Measurements from ENCODE around the gene C6orf120. TPM values are rescaled to one million over a fixed set of nuclear protein-coding genes. Genes with fewer than 3 reads are reported as not detected.

Gene C6orf120
- total and polyA plus RNA-seq, 2 donors (not counting 1 experiment from before 2014, with no cell fraction given): 41.0 to 46.2 TPM

- H3K79me2 ChIP-seq (ENCODE audit: control insufficient read depth, insufficient read depth, low read length): peaks cover 31% of the 10 kb centered on the region
- no peaks in the 10 kb centered on the region for H4K20me1 ChIP-seq (ENCODE audit: control insufficient read depth, extremely low read depth, insufficient read depth, low read length)
- H3K9me3 ChIP-seq (ENCODE audit: control insufficient read depth, insufficient read depth, low read depth, low read length): no peaks in the 10 kb centered on the region
- no peaks in the 10 kb centered on the region for H3K4me1 ChIP-seq (ENCODE audit: control insufficient read depth, extremely low read depth, insufficient read depth, low read length)
- no peaks in the 10 kb centered on the region for H3K27me3 ChIP-seq (ENCODE audit: control insufficient read depth, insufficient read depth, low read length)
- H3K4me2 ChIP-seq (ENCODE audit: extremely low read depth, insufficient read depth, low read length): no peak overlapping the region
- H3K4me3 ChIP-seq (replicated peaks in 1 of 4; ENCODE audit: control extremely low read depth in 1 of 4, insufficient read depth in 1 of 4, low read depth in 3 of 4, low read length in 4 of 4): no peak overlapping the region
- no peaks in the 10 kb centered on the region for H3K36me3 ChIP-seq (ENCODE audit: control insufficient read depth, insufficient read depth, low read length)
- no peak overlapping the region for H2AFZ ChIP-seq (ENCODE audit: low read length)
- peak in 1 of 2 donors; percentile 41 for DNase-seq (ENCODE audit: low read depth in 2 of 2)
- H3K27ac ChIP-seq (ENCODE audit: insufficient read depth, low read length): no peak overlapping the region
- TF ChIP-seq EZH2 (IDR thresholded peaks at IDR 0.05; ENCODE audit: low read length, missing control alignments): no peak
- TF ChIP-seq CTCF (conservative IDR thresholded peaks at IDR 0.05 in 1 of 2, IDR thresholded peaks at IDR 0.05 in 1 of 2; ENCODE audit: low read depth in 1 of 2, low read length in 2 of 2): no peak
- H3K9ac ChIP-seq (ENCODE audit: insufficient read depth, low read length): no peak overlapping the region
Observed at GRCh38 chr6:169719117-169719516, 17.2 kb downstream of the C6orf120 start.

GRCh38 chr6:169720207-169720855 lies 18.4 kb downstream of the C6orf120 start:
- no peaks in the 10 kb centered on the region for H3K9me3 ChIP-seq (ENCODE audit: control insufficient read depth, insufficient read depth, low read depth, low read length)
- no peaks in the 10 kb centered on the region for H3K36me3 ChIP-seq (ENCODE audit: control insufficient read depth, insufficient read depth, low read length)
- peaks cover 1% of the 10 kb centered on the region for H3K4me1 ChIP-seq (ENCODE audit: control insufficient read depth, extremely low read depth, insufficient read depth, low read length)
- H2AFZ ChIP-seq (ENCODE audit: low read length): no peak overlapping the region
- TF ChIP-seq CTCF (conservative IDR thresholded peaks at IDR 0.05 in 1 of 2, IDR thresholded peaks at IDR 0.05 in 1 of 2; ENCODE audit: low read depth in 1 of 2, low read length in 2 of 2): peak in 1 of 2 donors; percentile 5
- no peak for TF ChIP-seq EZH2 (IDR thresholded peaks at IDR 0.05; ENCODE audit: low read length, missing control alignments)
- DNase-seq (ENCODE audit: low read depth in 2 of 2): no peak
- H3K4me3 ChIP-seq (replicated peaks in 1 of 4; ENCODE audit: control extremely low read depth in 1 of 4, insufficient read depth in 1 of 4, low read depth in 3 of 4, low read length in 4 of 4): no peak overlapping the region
- H3K27ac ChIP-seq (ENCODE audit: insufficient read depth, low read length): no peak overlapping the region
- peaks cover 31% of the 10 kb centered on the region for H3K79me2 ChIP-seq (ENCODE audit: control insufficient read depth, insufficient read depth, low read length)
- no peak overlapping the region for H3K4me2 ChIP-seq (ENCODE audit: extremely low read depth, insufficient read depth, low read length)
- no peaks in the 10 kb centered on the region for H4K20me1 ChIP-seq (ENCODE audit: control insufficient read depth, extremely low read depth, insufficient read depth, low read length)
- H3K9ac ChIP-seq (ENCODE audit: insufficient read depth, low read length): no peak overlapping the region
- H3K27me3 ChIP-seq (ENCODE audit: control insufficient read depth, insufficient read depth, low read length): no peaks in the 10 kb centered on the region

- Histone ChIP-seq H3K36me3 (ENCODE audit: control insufficient read depth, insufficient read depth, low read length) (no peaks in the 10 kb centered on the region), H3K9me3 (ENCODE audit: control insufficient read depth, insufficient read depth, low read depth, low read length) (no peaks in the 10 kb centered on the region), H3K4me3 (replicated peaks in 1 of 4; ENCODE audit: control extremely low read depth in 1 of 4, insufficient read depth in 1 of 4, low read depth in 3 of 4, low read length in 4 of 4) (peak overlapping the region; percentile 31 to 97 (median 58)), H2AFZ (ENCODE audit: low read length) (peak overlapping the region; percentile 66), H3K9ac (ENCODE audit: insufficient read depth, low read length) (peak overlapping the region; percentile 87), H4K20me1 (ENCODE audit: control insufficient read depth, extremely low read depth, insufficient read depth, low read length) (no peaks in the 10 kb centered on the region), H3K27ac (ENCODE audit: insufficient read depth, low read length) (peak overlapping the region; percentile 73), H3K79me2 (ENCODE audit: control insufficient read depth, insufficient read depth, low read length) (peaks cover 31% of the 10 kb centered on the region), H3K4me1 (ENCODE audit: control insufficient read depth, extremely low read depth, insufficient read depth, low read length) (peaks cover 2% of the 10 kb centered on the region), H3K4me2 (ENCODE audit: extremely low read depth, insufficient read depth, low read length) (peak overlapping the region; percentile 78), H3K27me3 (ENCODE audit: control insufficient read depth, insufficient read depth, low read length) (no peaks in the 10 kb centered on the region)
- peak; percentile 55 to 86 for DNase-seq (ENCODE audit: low read depth in 2 of 2)
- TF ChIP-seq CTCF (conservative IDR thresholded peaks at IDR 0.05 in 1 of 2, IDR thresholded peaks at IDR 0.05 in 1 of 2; ENCODE audit: low read depth in 1 of 2, low read length in 2 of 2) (no peak), EZH2 (IDR thresholded peaks at IDR 0.05; ENCODE audit: low read length, missing control alignments) (no peak)
Observed at GRCh38 chr6:169722362-169723199, 20.7 kb downstream of the C6orf120 start.
